ENCODE results near the gene LDHB.
"Not testable (repeated sequence)": the region's sequence is repeated elsewhere in the genome, so short reads cannot be mapped to it uniquely, and the experiment has no call there.

Gene LDHB

GRCh38 chr12:21606175-21606574, 51.5 kb downstream of the LDHB start:
- DNase-seq: no peak

DNA sequence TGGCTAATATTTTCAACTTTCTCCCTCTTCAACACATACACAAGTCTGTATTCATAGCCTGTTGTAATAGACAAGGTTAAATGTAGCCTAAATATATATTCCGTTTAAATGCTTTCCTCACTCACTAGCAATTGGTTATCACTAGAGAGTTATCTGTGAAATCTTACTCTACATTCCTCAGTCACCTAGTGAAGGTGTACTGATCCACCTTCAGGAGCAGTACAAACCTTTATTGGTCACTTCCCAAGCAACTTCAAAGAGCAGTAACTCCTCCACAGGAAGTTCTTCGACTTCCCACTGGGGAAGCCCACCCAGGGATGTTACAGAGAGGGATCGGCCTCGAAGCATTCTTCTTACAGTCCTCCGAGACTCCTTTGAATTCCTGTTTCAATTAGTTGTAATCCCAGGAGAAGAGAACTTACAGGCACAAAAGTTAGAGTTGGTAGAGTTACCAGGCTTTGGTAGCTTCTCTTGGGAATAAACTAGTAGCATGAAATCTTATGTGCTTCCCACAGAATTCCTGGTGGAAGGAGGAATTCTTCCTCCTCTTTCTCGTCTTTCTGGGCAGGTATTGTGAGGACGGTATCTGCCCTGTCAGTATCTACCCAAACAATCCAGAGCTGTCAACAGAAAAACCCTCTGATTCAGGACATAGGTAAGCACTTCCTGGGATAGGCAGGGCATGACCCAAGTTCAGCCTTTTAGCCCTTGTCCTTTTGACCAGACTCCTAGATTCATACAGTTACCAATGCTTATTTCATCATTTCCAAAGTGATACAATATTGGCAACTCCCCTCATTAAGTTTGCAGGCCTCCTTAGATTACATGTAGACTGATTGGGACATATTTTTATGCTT, 53.2 kb downstream of the LDHB start, which contains the start of gene GYS2:
Gene GYS2, minus strand, starts transcription at position 603 of the 857 bp plus-strand sequence. Its CDS starts 255 bp downstream, at position 348.
- no peak for DNase-seq

GRCh38 chr12:21602774-21603173, 54.9 kb downstream of the LDHB start:
- no peak for DNase-seq

- no peak for DNase-seq
These were observed 57.4 kb downstream of the LDHB start for GRCh38 chr12:21600196-21600595.

DNA sequence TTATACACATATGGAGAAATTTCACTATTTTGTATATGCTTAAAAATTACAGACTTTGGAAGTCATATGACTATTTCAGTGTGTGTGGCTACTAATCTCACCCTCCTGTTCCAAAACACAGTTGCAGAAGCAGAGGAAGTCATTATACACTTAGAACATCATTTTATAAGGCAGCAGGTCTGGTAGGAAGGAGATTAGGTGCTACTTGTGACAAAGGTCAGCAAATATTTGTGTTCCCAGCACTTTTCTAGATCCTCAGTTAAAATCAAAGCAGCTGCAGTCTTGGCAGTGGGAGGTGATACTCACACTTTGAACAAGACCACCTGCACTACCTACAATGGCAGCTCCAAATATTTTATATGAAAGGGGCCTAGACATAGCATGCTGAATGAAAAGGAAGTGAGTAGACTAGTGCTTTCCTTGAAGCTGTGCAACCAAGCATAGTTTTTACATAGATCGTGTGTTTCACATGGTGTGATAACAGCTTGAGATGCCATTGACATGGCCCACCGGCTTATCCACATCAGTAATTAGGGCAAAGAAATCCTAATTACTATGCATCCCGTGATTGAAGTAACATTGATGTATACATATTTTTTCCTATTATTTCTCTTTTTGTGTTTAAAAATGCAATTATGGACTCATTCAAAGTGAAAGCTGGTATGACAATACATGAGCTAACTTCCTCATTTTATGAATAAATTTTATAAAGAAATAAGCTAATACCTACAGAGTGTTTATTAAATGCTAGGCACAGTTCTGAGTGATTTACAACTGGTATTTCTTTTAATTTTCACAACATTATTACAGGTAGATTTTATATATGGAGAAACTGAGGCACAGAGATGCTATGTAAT, 58.3 kb downstream of the LDHB start:
- DNase-seq: no peak

DNA sequence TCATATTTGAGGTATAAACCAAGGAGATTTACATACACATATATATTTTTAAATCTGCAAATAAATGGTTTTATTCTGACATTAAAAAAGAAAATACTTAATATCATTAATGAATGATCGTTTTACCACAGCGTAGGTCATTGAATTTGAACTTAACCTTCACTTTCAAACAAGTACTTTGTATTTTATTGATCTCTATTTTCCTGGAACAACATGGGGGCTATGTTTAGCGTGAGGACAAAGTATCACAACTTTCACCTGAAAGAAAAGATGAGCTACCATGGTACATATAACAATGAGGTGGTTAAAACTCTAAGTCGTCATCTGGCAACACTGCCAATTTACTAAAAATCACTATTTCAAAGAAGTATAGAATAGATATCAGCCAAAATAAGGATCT, 59.0 kb downstream of the LDHB start:
- no peak for DNase-seq

GRCh38 chr12:21595356-21595755, 62.3 kb downstream of the LDHB start:
- not testable (repeated sequence) for DNase-seq

DNA sequence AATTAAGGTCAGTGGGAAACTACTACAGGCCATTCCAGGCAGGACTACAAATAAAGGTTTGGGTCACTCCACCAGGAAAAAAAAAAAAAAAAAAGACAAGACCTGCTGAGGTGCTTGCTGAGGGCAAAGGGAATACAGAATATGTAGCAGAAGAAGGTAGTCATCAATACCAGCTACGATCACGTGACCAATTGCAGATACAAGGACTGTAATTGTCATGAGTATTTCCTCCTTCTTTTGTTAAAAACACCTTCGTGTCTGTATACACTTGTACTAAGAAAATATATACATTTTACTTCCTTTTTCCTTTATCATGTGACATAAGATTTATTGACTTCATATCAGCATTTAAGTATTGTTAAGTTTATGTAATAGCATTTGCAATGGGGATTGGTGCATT, 72.2 kb downstream of the LDHB start:
- no peak for DNase-seq
